ACC112 (cell line): ENCODE results near the gene RAB12.
"Not testable (repeated sequence)": the region's sequence is repeated elsewhere in the genome, so short reads cannot be mapped to it uniquely, and the experiment has no call there.

ENCODE experiments used
- H2AFZ ChIP-seq: fragments of 200-600 bp; sonication (generic); one replicate; pipeline ENCODE4 v1.6.0; 2017; ENCODE audit warnings: antibody characterized with exemption, low read length; ENCODE audit not compliant: unreplicated experiment
- H3K27ac ChIP-seq: fragments of 200-600 bp; sonication (generic); 2 replicates; pipeline ENCODE4 v1.5.1; 2014; ENCODE audit warnings: low read depth, mild to moderate bottlenecking, antibody characterized with exemption, low read length, moderate library complexity
- H3K27me3 ChIP-seq: fragments of 200-600 bp; sonication (generic); 2 replicates; pipeline ENCODE4 v1.6.1; 2014; ENCODE audit warnings: mild to moderate bottlenecking, antibody characterized with exemption, low read length, moderate library complexity, mixed read lengths; ENCODE audit not compliant: insufficient read depth
- H3K36me3 ChIP-seq: fragments of 200-600 bp; sonication (generic); 2 replicates; pipeline ENCODE4 v1.6.1; 2016; ENCODE audit warnings: mild to moderate bottlenecking, antibody characterized with exemption, low read length, moderate library complexity, mixed read lengths; ENCODE audit not compliant: insufficient read depth
- H3K4me1 ChIP-seq: fragments of 200-600 bp; sonication (generic); one replicate; pipeline ENCODE4 v1.6.1; 2016; ENCODE audit warnings: low read length, mixed read lengths; ENCODE audit not compliant: insufficient read depth, unreplicated experiment, control insufficient read depth
- H3K4me3 ChIP-seq: fragments of 200-600 bp; sonication (generic); 2 replicates; pipeline ENCODE4 v1.5.1; 2014; ENCODE audit warnings: mild to moderate bottlenecking, low read depth, low read length
- H3K79me2 ChIP-seq: fragments of 200-600 bp; sonication (generic); one replicate; pipeline ENCODE4 v1.6.0; 2016; ENCODE audit warnings: low read length; ENCODE audit not compliant: control insufficient read depth, unreplicated experiment, insufficient read depth

RAB12 gene

GRCh38 chr18:8614875-8615274 lies 5.6 kb downstream of the RAB12 start:
- Histone ChIP-seq H3K36me3 (peaks cover 11% of the 10 kb centered on the region; the same call in 1 of the 2 replicates), H3K27me3 (no peaks in the 10 kb centered on the region), H3K4me3 (0 out of 2 replicates have a peak overlapping the region, but pooled peaks have one; percentile 25), H3K27ac (peak overlapping the region; percentile 30; the same call in 1 of the 2 replicates), H3K4me1 (peaks cover 47% of the 10 kb centered on the region), H2AFZ (no peak overlapping the region), H3K79me2 (peaks cover 96% of the 10 kb centered on the region)

- Histone ChIP-seq H3K27ac (peak overlapping the region; percentile 35), H2AFZ (no peak overlapping the region), H3K79me2 (peaks cover 96% of the 10 kb centered on the region), H3K4me1 (peaks cover 47% of the 10 kb centered on the region), H3K36me3 (peaks cover 11% of the 10 kb centered on the region; the same call in 1 of the 2 replicates), H3K27me3 (no peaks in the 10 kb centered on the region), H3K4me3 (peak overlapping the region; percentile 25; the same call in 1 of the 2 replicates)
These were observed 6.3 kb downstream of the RAB12 start for GRCh38 chr18:8615397-8616027.

- Histone ChIP-seq H3K27me3 (no peaks in the 10 kb centered on the region), H3K4me1 (peaks cover 45% of the 10 kb centered on the region), H3K36me3 (peaks cover 11% of the 10 kb centered on the region; the same call in 1 of the 2 replicates), H3K79me2 (peaks cover 96% of the 10 kb centered on the region), H3K27ac (peak overlapping the region; percentile 35), H2AFZ (no peak overlapping the region), H3K4me3 (no peak overlapping the region)
These were observed 6.8 kb downstream of the RAB12 start for GRCh38 chr18:8616028-8616401.

GRCh38 chr18:8617907-8618306 lies 8.7 kb downstream of the RAB12 start:
- Histone ChIP-seq H2AFZ (no peak overlapping the region), H3K4me3 (no peak overlapping the region), H3K27ac (no peak overlapping the region), H3K79me2 (peaks cover 90% of the 10 kb centered on the region), H3K27me3 (no peaks in the 10 kb centered on the region), H3K4me1 (peaks cover 29% of the 10 kb centered on the region), H3K36me3 (peaks cover 10% of the 10 kb centered on the region)

GRCh38 chr18:8619041-8619440 lies 9.8 kb downstream of the RAB12 start:
- Histone ChIP-seq H3K4me3 (no peak overlapping the region), H3K36me3 (peaks cover 10% of the 10 kb centered on the region), H3K27ac (no peak overlapping the region), H3K79me2 (peaks cover 88% of the 10 kb centered on the region), H3K27me3 (no peaks in the 10 kb centered on the region), H3K4me1 (peaks cover 28% of the 10 kb centered on the region), H2AFZ (no peak overlapping the region)

GRCh38 chr18:8619835-8620577 lies 10.8 kb downstream of the RAB12 start:
- Histone ChIP-seq H3K4me1 (peaks cover 23% of the 10 kb centered on the region), H3K27ac (no peak overlapping the region), H3K27me3 (no peaks in the 10 kb centered on the region), H3K79me2 (peaks cover 86% of the 10 kb centered on the region), H2AFZ (no peak overlapping the region), H3K4me3 (no peak overlapping the region), H3K36me3 (peaks cover 13% of the 10 kb centered on the region)

- Histone ChIP-seq H3K4me3 (no peak overlapping the region), H3K79me2 (peaks cover 82% of the 10 kb centered on the region), H3K4me1 (peaks cover 15% of the 10 kb centered on the region), H3K36me3 (peaks cover 20% of the 10 kb centered on the region), H3K27me3 (no peaks in the 10 kb centered on the region), H3K27ac (no peak overlapping the region), H2AFZ (no peak overlapping the region)
These were observed 11.6 kb downstream of the RAB12 start for GRCh38 chr18:8620845-8621244.

GRCh38 chr18:8622625-8623024 lies 13.4 kb downstream of the RAB12 start:
- not testable (repeated sequence) for H3K4me3 ChIP-seq, H2AFZ ChIP-seq, H3K27ac ChIP-seq, H3K4me1 ChIP-seq, H3K27me3 ChIP-seq
- H3K36me3 ChIP-seq, result peaks cover 26% of the 10 kb centered on the region
- peaks cover 68% of the 10 kb centered on the region for H3K79me2 ChIP-seq

GRCh38 chr18:8623549-8624106 lies 14.4 kb downstream of the RAB12 start:
- Histone ChIP-seq H3K4me3 (peak overlapping the region; percentile 22), H3K27me3 (no peaks in the 10 kb centered on the region), H3K79me2 (peaks cover 63% of the 10 kb centered on the region), H3K27ac (no peak overlapping the region), H3K36me3 (peaks cover 26% of the 10 kb centered on the region), H3K4me1 (peaks cover 8% of the 10 kb centered on the region), H2AFZ (no peak overlapping the region)

- H3K27me3 ChIP-seq, result no peaks in the 10 kb centered on the region
- H3K36me3 ChIP-seq, result peaks cover 27% of the 10 kb centered on the region
- H3K79me2 ChIP-seq, result peaks cover 61% of the 10 kb centered on the region
- H3K4me1 ChIP-seq, result peaks cover 8% of the 10 kb centered on the region
- H2AFZ ChIP-seq, result no peak overlapping the region
- no peak overlapping the region for H3K27ac ChIP-seq
- no peak overlapping the region for H3K4me3 ChIP-seq
These were observed 16.3 kb downstream of the RAB12 start for GRCh38 chr18:8625461-8626092.
